ENCODE data around the gene PRR3.
A peak's percentile ranks its signal among the peaks of the same experiment; 100 is the strongest.

PRR3 gene

DNA sequence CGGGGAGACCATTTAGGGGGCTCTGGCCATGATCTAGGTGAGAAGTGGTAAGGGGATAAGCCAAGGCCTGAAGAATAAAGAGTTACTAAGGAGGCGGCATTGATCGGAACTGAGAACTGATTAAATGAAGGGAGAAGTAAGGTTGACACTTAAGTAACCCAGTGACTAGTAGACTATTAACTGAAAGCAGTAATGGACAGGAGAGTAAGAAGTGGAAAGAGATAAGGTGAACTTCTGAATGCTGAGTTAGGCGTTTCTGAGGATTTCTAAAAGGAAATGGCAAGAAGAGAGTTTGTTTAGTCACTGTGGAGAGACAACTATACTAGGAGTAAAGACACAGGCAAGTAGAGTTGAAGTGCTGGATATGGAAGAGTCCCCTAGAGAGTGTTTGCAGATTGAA, 16.0 kb downstream of the PRR3 start:
- DNase-seq, result no peak

DNA sequence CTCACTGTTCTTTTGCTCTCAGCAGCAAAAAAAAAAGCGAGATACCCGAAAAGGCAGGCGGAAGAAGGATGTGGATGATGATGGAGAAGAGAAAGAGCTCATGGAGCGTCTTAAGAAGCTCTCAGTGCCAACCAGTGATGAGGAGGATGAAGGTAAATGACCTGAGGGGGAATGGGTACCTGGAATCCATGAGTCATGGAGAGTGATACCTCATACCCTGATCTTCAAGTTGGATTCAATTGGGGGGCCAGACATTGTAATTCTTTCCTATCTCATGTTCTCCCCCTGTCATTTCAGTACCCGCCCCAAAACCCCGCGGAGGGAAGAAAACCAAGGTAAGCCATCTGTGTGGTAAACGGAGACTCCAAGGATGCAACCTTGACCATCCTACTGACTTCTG, 21.0 kb downstream of the PRR3 start:
- DNase-seq, result no peak

DNA sequence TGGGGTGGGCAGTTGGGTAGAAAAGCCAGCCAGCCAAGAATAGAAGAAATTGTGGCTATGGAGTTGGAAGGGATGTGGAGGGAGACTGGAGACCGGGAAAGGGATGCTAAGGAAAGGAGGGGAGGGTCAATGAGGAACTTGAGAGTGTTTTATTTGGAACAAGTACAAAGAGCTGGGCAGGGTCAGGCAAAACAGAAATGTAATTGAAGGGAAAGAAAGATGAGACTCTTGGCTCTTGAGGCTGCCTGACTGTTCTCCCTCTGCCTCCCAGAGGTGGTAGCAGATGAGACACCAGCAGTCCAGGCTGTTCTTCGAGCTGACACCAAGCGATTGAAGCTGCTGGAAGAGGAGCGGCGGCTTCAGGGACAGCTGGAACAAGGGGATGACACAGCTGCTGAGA, 26.8 kb downstream of the PRR3 start:
- no peak for DNase-seq

DNA sequence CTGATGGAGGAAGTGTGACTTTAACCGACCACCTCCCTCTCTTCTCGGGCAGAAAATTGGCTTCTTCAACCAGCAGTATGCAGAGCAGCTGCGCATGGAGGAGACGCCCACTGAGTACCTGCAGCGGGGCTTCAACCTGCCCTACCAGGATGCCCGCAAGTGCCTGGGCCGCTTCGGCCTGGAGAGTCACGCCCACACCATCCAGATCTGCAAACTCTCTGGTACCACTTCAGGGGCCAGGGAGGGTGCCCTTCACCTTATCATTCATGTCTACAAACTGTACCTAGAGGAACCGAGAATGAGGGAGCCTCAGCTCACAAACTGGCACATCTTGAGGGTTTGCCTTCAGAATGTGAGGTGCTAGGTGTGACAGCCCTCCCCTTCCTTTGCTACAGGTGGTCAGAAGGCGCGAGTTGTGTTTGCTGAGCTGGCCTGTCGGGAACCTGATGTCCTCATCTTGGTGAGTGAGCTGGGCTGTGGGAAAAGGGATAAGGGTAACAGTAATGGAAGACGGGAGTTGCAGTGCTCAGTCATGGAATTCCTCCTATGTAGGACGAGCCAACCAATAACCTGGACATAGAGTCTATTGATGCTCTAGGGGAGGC, 32.8 kb downstream of the PRR3 start:
- no peak for DNase-seq

DNA sequence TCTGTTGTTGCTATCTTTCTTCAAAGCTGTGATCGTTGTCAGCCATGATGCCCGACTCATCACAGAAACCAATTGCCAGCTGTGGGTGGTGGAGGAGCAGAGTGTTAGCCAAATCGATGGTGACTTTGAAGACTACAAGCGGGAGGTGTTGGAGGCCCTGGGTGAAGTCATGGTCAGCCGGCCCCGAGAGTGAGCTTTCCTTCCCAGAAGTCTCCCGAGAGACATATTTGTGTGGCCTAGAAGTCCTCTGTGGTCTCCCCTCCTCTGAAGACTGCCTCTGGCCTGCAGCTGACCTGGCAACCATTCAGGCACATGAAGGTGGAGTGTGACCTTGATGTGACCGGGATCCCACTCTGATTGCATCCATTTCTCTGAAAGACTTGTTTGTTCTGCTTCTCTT, 33.4 kb downstream of the PRR3 start:
- no peak for DNase-seq

DNA sequence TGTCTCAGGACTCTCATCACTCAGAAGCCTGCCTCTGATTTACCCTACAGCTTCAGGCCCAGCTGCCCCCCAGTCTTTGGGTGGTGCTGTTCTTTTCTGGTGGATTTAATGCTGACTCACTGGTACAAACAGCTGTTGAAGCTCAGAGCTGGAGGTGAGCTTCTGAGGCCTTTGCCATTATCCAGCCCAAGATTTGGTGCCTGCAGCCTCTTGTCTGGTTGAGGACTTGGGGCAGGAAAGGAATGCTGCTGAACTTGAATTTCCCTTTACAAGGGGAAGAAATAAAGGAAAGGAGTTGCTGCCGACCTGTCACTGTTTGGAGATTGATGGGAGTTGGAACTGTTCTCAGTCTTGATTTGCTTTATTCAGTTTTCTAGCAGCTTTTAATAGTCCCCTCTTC, 33.9 kb downstream of the PRR3 start:
- no peak for DNase-seq

DNA sequence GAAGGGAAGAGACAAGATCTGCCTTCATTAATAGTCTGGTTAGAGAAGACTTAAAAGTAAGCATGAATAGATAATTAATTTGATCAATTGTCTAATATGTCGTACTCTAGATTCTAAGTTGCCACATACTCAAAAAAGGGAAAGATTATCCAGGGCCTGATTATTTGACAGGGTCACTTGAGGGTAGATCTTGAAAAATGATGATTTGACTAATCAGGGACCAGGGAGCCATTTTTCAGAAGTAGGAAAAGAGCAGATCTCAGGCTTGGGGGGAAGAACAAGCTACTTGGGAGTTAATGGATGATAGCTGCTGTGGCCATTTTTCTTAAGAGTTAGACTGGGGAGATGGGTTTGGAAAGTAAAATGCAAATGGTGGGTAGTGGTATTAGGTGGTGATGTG, 35.2 kb downstream of the PRR3 start:
- DNase-seq, result no peak

DNA sequence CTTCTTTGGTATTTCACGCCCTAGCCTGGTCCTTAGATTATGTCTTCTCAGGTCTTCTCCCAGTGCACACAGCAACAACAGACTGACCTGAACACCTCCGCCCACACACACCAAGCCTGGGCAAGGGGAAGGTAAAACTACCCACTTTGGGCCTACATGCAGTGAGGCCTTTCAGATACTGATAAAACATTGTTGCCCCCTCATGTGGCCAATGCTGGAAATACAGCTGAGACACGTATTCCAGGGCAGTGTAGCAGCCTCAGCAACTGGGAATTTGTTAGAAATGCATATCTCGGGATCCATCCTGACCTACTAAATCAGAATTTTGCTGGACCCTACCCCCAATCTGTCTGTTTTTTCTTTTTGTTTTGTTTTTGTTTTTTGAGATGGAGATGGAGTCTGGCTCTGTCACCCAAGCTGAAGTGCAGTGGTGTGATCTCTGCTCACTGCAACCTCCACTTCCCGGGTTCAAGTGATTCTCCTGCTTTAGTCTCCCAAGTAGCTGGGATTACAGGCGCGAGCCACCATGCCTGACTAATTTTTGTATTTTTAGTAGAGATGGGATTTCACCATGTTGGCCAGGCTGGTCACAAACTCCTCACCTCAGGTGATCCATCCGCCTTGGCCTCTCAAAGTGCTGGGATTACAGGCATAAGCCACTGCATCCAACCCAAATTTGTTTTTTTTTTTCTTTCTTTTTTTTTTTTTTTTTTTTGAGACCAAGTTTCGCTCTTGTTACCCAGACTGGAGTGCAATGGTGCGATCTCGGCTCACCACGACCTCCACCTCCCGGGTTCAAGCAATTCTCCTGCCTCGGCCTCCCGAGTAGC, 40.4 kb downstream of the PRR3 start:
- DNase-seq, result peak; percentile 42

DNA sequence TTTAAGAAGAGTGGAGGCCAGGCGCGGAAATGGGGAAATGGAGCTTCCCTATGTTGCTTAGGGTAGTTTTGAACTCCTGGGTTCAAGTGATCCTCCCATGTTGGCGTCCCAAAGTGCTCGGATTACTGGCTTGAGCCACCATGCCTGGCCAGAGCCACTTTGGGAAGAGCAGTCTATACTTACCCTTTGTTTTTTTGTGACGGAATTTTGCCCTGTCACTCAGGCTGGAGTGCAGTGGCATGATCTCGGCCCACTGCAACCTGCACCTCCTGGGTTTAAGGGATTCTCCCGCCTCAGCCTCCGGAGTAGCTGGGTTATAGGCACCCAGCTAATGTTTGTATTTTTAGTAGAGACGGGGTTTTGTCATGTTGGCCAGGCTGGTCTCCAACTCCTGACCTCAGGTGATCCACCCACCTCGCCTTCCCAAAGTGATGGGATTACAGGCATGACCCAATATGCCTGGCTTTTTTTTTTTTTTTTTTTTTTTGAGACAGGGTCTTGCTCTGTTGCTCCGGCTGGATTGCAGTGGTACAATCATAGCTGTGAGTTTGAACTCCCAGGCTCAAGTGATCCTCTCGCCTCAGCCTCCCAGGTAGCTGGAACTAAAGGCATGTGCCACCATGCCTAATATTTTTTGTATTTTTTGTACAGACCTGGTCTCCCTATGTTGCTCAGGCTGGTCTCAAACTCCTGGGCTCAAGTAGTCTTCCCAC, 42.0 kb downstream of the PRR3 start:
- DNase-seq, result no peak

DNA sequence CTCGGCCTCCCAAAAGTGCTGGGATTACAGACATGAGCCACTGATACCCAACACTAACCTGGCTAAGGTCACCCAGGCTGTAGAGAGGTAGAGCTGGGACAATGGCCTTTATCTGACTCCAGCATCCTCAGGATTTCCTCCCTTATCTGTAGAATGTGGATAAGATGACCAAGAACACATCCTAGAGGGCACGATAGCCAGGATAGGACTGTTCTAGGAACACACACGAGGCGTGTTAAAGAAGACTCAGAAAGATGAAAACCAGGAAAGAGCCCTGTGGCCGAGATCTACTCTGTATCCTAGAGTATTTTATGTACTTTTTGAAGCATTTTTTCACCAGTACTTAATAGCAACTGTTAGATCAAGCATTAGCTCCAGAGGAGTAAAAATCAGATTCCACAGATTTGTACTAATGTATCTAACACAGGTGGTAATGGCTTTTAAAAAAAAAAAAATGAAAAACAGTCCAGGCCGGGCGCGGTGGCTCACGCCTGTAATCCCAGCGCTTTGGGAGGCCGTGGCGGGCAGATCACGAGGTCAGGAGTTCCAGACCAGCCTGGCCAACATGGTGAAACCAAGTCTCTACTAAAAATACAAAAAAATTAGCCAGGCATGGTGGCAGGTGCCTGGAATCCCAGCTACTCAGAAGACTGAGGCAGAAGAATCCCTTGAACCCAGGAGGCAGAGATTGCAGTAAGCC, 42.7 kb downstream of the PRR3 start:
- DNase-seq, result no peak

DNA sequence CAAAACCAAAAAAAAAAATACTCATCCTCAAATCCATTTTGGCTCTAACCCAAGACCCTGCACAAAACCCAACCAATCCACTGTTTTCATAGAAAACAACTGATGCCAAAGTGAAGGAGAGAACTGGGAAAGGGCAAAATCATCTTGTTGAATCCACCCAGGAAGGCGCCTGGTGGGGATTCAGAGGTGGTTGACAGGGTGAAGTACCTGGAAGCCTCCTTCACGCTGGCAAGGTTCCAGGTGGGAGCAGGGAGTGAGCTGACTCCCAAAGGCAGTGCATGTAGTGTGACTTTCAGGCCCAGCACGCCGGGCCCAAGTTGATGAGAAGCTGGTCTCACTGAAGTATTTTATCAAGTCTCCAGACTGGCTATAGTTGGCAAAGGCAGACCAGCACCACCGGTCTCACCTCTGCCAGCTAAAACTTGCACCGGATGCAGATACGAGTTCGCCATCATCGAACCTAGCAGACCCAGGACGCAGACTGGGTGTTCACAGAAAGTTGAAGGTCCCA, 43.4 kb downstream of the PRR3 start:
- no peak for DNase-seq

DNA sequence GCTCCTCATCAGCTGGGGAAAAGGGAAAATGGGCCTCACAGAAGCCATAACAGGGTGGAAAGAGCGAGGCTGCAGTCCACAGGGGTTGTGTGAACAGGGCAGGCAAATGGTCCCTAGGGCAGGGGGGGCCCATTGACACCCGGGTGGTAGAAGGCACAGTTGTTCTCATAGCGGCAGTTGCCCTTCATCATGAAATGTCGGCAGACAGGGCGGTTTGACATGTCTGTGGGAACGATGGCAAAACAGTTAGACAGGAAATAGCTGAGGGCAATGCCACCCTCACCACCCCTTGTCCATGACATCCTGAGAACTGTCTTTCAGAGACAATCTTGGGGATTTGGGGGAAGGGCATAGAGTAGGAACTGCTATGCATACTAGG, 44.3 kb downstream of the PRR3 start:
- DNase-seq, result no peak

DNA sequence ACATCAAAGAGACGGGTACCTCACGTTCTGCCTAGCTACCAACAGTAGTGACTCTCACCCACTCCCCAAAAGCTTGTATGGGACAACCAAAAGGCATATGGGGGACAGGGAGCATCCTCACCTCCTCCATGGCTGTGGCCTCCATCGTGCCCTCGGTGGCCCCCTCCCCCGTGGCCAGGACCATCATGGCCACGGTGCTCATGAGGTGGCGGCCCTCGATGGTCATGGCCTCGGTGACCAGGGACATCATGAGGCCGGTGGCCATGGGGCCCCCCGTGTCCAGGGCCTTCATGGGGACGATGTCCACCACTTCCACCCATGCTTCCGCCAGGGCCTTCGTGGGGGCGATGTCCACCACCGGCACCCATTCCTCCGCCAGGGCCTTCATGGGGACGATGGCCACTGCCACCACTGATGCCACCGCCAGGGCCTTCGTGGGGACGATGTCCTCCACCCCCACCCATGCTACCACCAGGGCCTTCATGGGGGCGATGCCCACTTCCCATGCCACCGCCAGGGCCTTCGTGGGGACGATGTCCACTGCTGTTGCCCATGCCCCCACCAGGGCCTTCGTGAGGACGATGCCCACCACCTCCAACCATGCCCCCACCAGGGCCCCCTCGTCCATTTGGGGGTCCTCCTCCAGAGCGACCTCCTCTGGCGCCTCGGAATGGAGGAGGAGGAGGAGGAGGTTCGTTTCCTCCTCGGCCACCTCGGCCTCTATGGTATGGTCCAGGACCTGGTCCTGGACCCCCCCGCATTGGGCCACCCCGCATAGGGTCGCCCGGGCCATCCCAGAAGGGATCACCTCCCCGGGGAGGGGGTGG, 44.9 kb downstream of the PRR3 start:
- no peak for DNase-seq

DNA sequence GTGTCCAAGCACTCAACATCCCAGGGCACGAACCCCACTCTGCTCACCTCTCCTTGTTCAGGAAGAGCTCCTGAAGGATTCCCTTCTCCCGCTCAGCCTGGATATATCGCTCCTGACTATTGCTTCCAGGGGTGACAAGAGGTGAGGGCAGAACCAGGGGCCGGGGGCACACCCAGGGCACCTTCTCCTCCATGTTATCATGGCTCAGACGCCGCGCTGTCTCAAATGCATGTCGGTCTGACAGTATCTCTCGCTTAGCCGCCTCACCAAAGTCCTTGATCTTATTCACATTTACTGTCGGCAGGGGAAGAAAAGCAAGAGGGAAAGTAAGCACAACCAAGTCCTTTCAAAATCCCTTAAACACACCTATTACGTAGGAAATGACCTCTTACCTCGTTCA, 46.9 kb downstream of the PRR3 start:
- no peak for DNase-seq

DNA sequence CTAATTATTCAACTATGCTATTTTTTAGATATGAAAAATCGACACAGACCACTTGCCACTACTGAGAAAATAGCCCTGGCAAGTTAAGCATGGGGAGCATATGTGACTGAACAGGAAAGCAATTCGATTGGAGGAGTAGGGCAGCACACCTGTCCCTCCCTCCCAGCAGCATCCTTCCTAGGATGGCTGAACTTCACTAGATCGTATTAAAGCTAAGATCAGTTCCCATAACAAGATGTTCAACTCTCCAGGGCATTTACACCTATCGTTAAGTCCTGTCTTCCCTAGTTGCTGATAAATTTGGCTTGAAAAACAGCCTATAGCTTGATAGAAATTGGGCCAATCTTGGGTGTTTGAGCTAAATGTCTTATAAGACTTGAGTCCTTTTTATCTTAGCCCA, 53.0 kb downstream of the PRR3 start:
- DNase-seq, result no peak

DNA sequence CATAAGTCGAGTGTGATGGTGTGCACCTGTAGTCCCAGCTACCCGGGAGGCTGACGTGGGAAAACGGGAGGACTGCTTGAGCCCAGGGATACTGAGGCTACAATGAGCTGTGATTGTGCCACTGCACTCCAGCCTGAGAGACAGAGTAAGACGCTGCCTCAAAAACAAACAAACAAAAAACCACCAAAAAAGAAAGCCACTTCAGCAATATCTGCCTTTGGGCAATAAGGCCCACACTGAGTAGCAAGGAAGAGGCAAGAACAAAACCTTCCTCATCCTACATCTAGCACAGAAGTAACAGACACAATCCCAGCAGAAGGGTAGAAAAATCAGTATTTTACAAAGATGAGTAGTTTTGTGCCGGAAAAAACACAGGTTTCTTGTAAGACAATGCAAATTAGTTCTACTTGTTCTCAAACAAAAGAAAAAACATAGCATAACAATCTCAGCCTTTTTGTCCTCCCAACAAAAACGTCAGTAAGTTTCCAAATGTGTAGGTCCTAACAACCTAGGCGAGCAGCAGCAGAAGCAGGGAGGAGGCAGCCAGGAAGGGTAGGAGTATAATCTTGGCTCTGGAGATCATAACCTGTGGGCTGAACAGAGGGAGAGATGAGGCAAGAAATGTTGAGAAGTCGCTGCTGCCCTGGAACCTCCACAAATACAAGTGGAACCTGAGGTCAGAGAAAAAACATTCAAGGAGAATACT, 54.2 kb downstream of the PRR3 start:
- DNase-seq, result no peak

DNA sequence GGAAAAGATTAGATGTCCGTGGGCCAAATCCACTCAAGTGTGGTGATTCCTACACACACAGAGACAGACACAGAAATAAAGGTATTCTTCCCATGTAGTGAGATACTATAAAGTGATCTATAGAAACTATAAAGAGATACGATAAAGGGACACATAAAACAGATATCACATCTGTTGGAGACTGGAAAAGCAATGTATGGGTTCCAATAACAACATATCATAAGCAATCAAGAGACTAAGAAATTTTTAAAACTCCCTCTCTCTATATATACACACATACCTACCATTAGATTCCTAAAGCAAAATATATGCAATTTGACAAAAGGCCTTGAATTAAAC, 54.7 kb downstream of the PRR3 start:
- DNase-seq, result no peak

DNA sequence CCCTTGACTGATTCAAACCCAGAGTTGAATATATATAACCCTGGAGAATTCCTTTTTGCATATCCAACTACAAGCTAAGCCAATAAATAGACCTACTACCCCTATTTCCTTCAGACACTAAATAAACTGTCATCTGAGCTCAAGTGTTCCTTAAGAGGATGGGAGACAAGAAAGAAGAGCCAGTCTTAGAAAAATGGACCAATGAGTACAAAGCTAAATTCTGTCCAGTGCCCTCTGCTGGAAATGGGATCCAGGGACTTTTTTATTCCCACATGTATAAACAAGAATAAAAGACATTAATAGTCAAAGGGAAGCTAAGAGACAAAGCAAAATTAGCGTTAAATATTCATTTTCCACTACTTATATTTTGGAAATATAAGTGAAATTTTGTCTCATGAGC, 55.1 kb downstream of the PRR3 start:
- no peak for DNase-seq

DNA sequence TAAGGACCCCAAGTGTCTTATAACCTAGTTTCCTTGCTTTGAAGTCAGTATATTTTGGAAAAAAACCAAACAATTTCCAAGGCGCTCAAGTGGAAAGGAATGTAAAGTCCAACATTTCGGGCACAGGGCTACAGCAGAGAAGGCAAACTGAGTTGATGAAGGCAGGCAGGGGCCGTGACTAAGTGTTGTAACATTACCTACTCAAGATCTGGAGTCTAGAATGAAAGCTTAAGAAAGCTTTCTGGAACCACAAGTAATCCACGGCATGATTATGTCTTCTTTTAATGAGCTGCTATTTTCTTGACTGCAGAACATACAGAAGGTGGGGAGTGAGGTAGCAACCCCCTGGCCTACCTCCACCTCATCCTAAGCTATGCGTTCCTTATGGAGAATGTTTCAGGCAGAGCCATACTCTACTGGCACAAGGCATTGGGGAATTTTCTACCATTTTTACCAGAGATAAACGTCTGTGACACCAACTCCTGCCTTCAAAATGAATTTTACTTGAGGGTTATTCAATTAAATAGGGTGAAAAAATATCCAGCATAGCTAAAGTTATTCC, 55.7 kb downstream of the PRR3 start:
- no peak for DNase-seq

Data from NCI-H1092 (cell line).